22Rv1 (cell line): ENCODE data around the gene MZF1.

Experiments
- H3K27ac ChIP-seq: fragments of 450-650 bp; 2 replicates; pipeline ENCODE4 v1.5.1; 2017
- CTCF ChIP-seq: fragments of 450-650 bp; IDR thresholded peaks from 2 replicates; pipeline ENCODE4 v1.5.1; 2017; ENCODE audit warnings: mild to moderate bottlenecking
- ZFX ChIP-seq: fragments of 450-650 bp; IDR thresholded peaks from 2 replicates; pipeline ENCODE4 v1.6.1; 2017; ENCODE audit warnings: antibody characterized with exemption, borderline replicate concordance

The MZF1 gene

GRCh38 chr19:58573658-58574164 lies 576 bp upstream of the MZF1 start:
- TF ChIP-seq ZFX (no peak), CTCF (no peak)
- peak overlapping the region; percentile 97 for H3K27ac ChIP-seq

- TF ChIP-seq CTCF (no peak), ZFX (no peak)
Observed at GRCh38 chr19:58572026-58572817, 913 bp downstream of the MZF1 start.

GRCh38 chr19:58571575-58571947 lies 1.6 kb downstream of the MZF1 start:
- peak overlapping the region; percentile 97 for H3K27ac ChIP-seq
- no peak for TF ChIP-seq ZFX
- TF ChIP-seq CTCF = no peak

More at GRCh38 chr19:58572026-58572817, 913 bp downstream of the MZF1 start:
- peak overlapping the region; percentile 97 for H3K27ac ChIP-seq

- 0 out of 2 replicates have a peak overlapping the region, but pooled peaks have one; percentile 97 for H3K27ac ChIP-seq
- TF ChIP-seq ZFX = no peak
- TF ChIP-seq CTCF = no peak
Observed at GRCh38 chr19:58570770-58571574, 2.2 kb downstream of the MZF1 start.

- TF ChIP-seq ZFX = no peak
- no peak for TF ChIP-seq CTCF
Observed at GRCh38 chr19:58569943-58570670, 3.0 kb downstream of the MZF1 start.

GRCh38 chr19:58569191-58569942 lies 3.8 kb downstream of the MZF1 start:
- TF ChIP-seq CTCF (no peak), ZFX (no peak)
- H3K27ac ChIP-seq = no peak overlapping the region

More at GRCh38 chr19:58569943-58570670, 3.0 kb downstream of the MZF1 start:
- no peak overlapping the region for H3K27ac ChIP-seq
